ENCODE data around the gene CHD9.
"Not testable (repeated sequence)": the region's sequence is repeated elsewhere in the genome, so short reads cannot be mapped to it uniquely, and the experiment has no call there.

CHD9 gene

GRCh38 chr16:53282328-53282727 is 227.5 kb downstream of the CHD9 start:
- DNase-seq (ENCODE audit: low spot score) = no peak

GRCh38 chr16:53282975-53283946 is 228.5 kb downstream of the CHD9 start:
- DNase-seq (ENCODE audit: low spot score) = peak; percentile 76

- DNase-seq (ENCODE audit: low spot score) = no peak
These were observed 230.4 kb downstream of the CHD9 start for GRCh38 chr16:53285236-53285635.

- DNase-seq (ENCODE audit: low spot score) = no peak
These were observed 235.7 kb downstream of the CHD9 start for GRCh38 chr16:53290520-53290919.

- no peak for DNase-seq (ENCODE audit: low spot score)
These were observed 237.1 kb downstream of the CHD9 start for GRCh38 chr16:53291757-53292392.

- peak; percentile 66 for DNase-seq (ENCODE audit: low spot score)
These were observed 242.7 kb downstream of the CHD9 start for GRCh38 chr16:53297477-53297876.

- DNase-seq (ENCODE audit: low spot score) = no peak
These were observed 249.5 kb downstream of the CHD9 start for GRCh38 chr16:53304334-53304733.

- no peak for DNase-seq (ENCODE audit: low spot score)
These were observed 251.0 kb downstream of the CHD9 start for GRCh38 chr16:53305743-53306142.

GRCh38 chr16:53309457-53309856 is 254.7 kb downstream of the CHD9 start:
- DNase-seq (ENCODE audit: low spot score) = no peak

- DNase-seq (ENCODE audit: low spot score) = no peak
These were observed 266.2 kb downstream of the CHD9 start for GRCh38 chr16:53320992-53321391.

GRCh38 chr16:53323924-53324323 is 269.1 kb downstream of the CHD9 start:
- DNase-seq (ENCODE audit: low spot score) = no peak

- not testable (repeated sequence) for DNase-seq (ENCODE audit: low spot score)
These were observed 276.2 kb downstream of the CHD9 start for GRCh38 chr16:53330991-53331390.

- DNase-seq (ENCODE audit: low spot score) = no peak
These were observed 279.8 kb downstream of the CHD9 start for GRCh38 chr16:53334581-53334980.

- DNase-seq (ENCODE audit: low spot score) = no peak
These were observed 282.5 kb downstream of the CHD9 start for GRCh38 chr16:53337294-53337693.

GRCh38 chr16:53341792-53342191 is 287.0 kb downstream of the CHD9 start:
- DNase-seq (ENCODE audit: low spot score) = no peak

GRCh38 chr16:53355064-53355463 is 300.3 kb downstream of the CHD9 start:
- no peak for DNase-seq (ENCODE audit: low spot score)

- DNase-seq (ENCODE audit: low spot score) = no peak
These were observed 301.9 kb downstream of the CHD9 start for GRCh38 chr16:53356478-53357207.

- DNase-seq (ENCODE audit: low spot score) = no peak
These were observed 302.4 kb downstream of the CHD9 start for GRCh38 chr16:53357208-53357586.

GRCh38 chr16:53357955-53358354 is 303.2 kb downstream of the CHD9 start:
- DNase-seq (ENCODE audit: low spot score) = no peak

GRCh38 chr16:53358884-53359283 is 304.1 kb downstream of the CHD9 start:
- no peak for DNase-seq (ENCODE audit: low spot score)

- DNase-seq (ENCODE audit: low spot score) = peak; percentile 7
These were observed 315.1 kb downstream of the CHD9 start for GRCh38 chr16:53369921-53370320.

- DNase-seq (ENCODE audit: low spot score) = peak; percentile 1
These were observed 316.0 kb downstream of the CHD9 start for GRCh38 chr16:53370827-53371226.
